Spleen (tissue), 11 donors: ENCODE measurements around the gene KIAA1549. TPM values are rescaled to one million over a fixed set of nuclear protein-coding genes. Genes with fewer than 3 reads are reported as not detected.

Source experiments
- DNase-seq: peaks from one replicate; pipeline ENCODE4 v3.0.0-alpha.2; 2020
- H3K27ac ChIP-seq, 8 donors: fragments of 200-600 bp; sonication (generic) in 7 of 8; 1 replicate in 4 of 8; 2 replicates in 4 of 8; pipeline versions ENCODE4 v1.5.0 to v1.8.0; 2016 to 2021; ENCODE audit warnings: inconsistent platforms in 4 of 8, mild to moderate bottlenecking in 4 of 8, moderate library complexity in 1 of 8
- H3K27me3 ChIP-seq, 7 donors: fragments of 200-600 bp; sonication (generic) in 6 of 7; replicated peaks in 1 of 7; 1 replicate in 4 of 7; 2 replicates in 3 of 7; pipeline versions ENCODE4 v1.5.0 to v1.8.0; 2016 to 2021; ENCODE audit warnings: inconsistent platforms in 3 of 7, mild to moderate bottlenecking in 1 of 7
- H3K36me3 ChIP-seq, 6 donors: fragments of 200-600 bp; sonication (generic) in 5 of 6; 1 replicate in 4 of 6; 2 replicates in 2 of 6; pipeline versions ENCODE4 v1.5.0 to v1.8.0; 2016 to 2021; ENCODE audit warnings: inconsistent platforms in 2 of 6
- H3K4me1 ChIP-seq, 6 donors: fragments of 200-600 bp; sonication (generic) in 5 of 6; 1 replicate in 3 of 6; 2 replicates in 3 of 6; pipeline versions ENCODE4 v1.5.0 to v1.8.0; 2016 to 2021; ENCODE audit warnings: inconsistent platforms in 3 of 6
- H3K4me3 ChIP-seq, 8 donors: fragments of 200-600 bp; sonication (generic) in 7 of 8; 1 replicate in 4 of 8; 2 replicates in 4 of 8; pipeline versions ENCODE4 v1.5.0 to v1.8.0; 2016 to 2021; ENCODE audit warnings: inconsistent platforms in 4 of 8, mild to moderate bottlenecking in 4 of 8, moderate library complexity in 2 of 8
- H3K9me3 ChIP-seq, 8 donors: fragments of 200-600 bp; sonication (generic) in 7 of 8; 1 replicate in 4 of 8; 2 replicates in 4 of 8; pipeline versions ENCODE4 v1.5.0 to v1.8.0; 2016 to 2021; ENCODE audit warnings: inconsistent platforms in 4 of 8
- CTCF ChIP-seq, 11 experiments: fragments of 200-600 bp in 7 of 11; fragments of 450-650 bp in 4 of 11; sonication (generic) in 4 of 11; IDR thresholded peaks in 8 of 11; conservative IDR thresholded peaks in 3 of 11; 1 replicate in 7 of 11; 2 replicates in 4 of 11; pipeline versions ENCODE4 v1.4.0 to v1.8.0; 2016 to 2021; ENCODE audit warnings: antibody characterized with exemption in 11 of 11, inconsistent platforms in 4 of 11, mild to moderate bottlenecking in 1 of 11
- POLR2A ChIP-seq, 3 donors: fragments of 450-650 bp; IDR thresholded peaks; one replicate each; pipeline ENCODE4 v1.5.1; 2017; ENCODE audit warnings: antibody characterized with exemption in 3 of 3, mild to moderate bottlenecking in 1 of 3
- POLR2AphosphoS5 ChIP-seq, 3 donors: sonication (generic); formaldehyde crosslinking; IDR thresholded peaks; one replicate each; pipeline ENCODE4 v1.5.1; 2017; ENCODE audit warnings: antibody characterized with exemption in 3 of 3
- WGBS, 5 donors: extraction: QIAGEN DNeasy Blood & Tissue Kit in 3 of 5; methylation state at CpG; one replicate each; pipeline versions ENCODE4 v1.1.5 to v1.1.7; 2013 to 2018; 5-methylcytosine and 5-hydroxymethylcytosine counted together
- intact Hi-C: fragments of 100-400 bp; cut with DNase I; formaldehyde crosslinking; loops from one replicate; pipeline ENCODE4 v1.15.0; 2023; ENCODE audit warnings: low total_unique reads
- polyA plus RNA-seq, 3 donors: library from polyadenylated mRNA; stranded (reverse); fragments of 200-250 nt; gene quantifications; one replicate each; pipeline ENCODE4 v1.2.1, GENCODE V29; 2013
- total RNA-seq, 7 donors: library from RNA; depleted of rRNA in 3 of 7; stranded (reverse); fragments of >200 nt in 3 of 7; fragmentation: NEBNext Ultra II Directional in 4 of 7; extraction: Animal tissue kit (Norgen Biotek cat#: 25700) in 4 of 7; gene quantifications; one replicate each; pipeline versions ENCODE4 v1.1.0 to v1.2.1, GENCODE V29; 2016 to 2021
- donor health status: healthy with polysubstance abuse.
- donor health status: DM: no; HTN: no; CAD: no; lungs with moderate emphysema.
- donor health status: DM: no; HTN: no; CAD: no.
- donor health status: Bipolar disorder and iron deficiency.
- donor health status: healthy.
- donor health status: DM: no; HTN: no; CAD: no.
- donor health status: DM: yes; HTN: yes; CAD: no.

Gene KIAA1549
- total and polyA plus RNA-seq, 10 donors: 0.03 to 1.8 (median 0.85) TPM

- 83 to 94% (median 90%) methylated on average over 3 of the region's 3 CpGs for WGBS, 5 donors
- no peaks in the 10 kb centered on the region for H3K27me3 ChIP-seq
- DNase-seq: no peak
- no peaks in the 10 kb centered on the region for H3K36me3 ChIP-seq
- H3K4me3 ChIP-seq: no peak overlapping the region
- peak overlapping the region in 1 of 8 donors; percentile 43 for H3K27ac ChIP-seq
- TF ChIP-seq CTCF (IDR thresholded peaks at IDR 0.05 in 8 of 11, conservative IDR thresholded peaks at IDR 0.05 in 3 of 11): no peak
- TF ChIP-seq POLR2A (IDR thresholded peaks at IDR 0.05): no peak
- no peak for TF ChIP-seq POLR2AphosphoS5 (IDR thresholded peaks at IDR 0.05)
- intact Hi-C loops: no loop called here
- no peaks in the 10 kb centered on the region for H3K4me1 ChIP-seq
- H3K9me3 ChIP-seq: no peaks in the 10 kb centered on the region
Observed at GRCh38 chr7:138892006-138892630, 89.1 kb downstream of the KIAA1549 start.

- Histone ChIP-seq H3K9me3 (no peaks in the 10 kb centered on the region), H3K4me1 (peaks cover 0 to 6% (median 5%) of the 10 kb centered on the region in 6 donors), H3K36me3 (no peaks in the 10 kb centered on the region), H3K27ac (peak overlapping the region in 3 of 8 donors; percentile 20 to 43 (median 27)), H3K27me3 (no peaks in the 10 kb centered on the region), H3K4me3 (no peak overlapping the region)
- DNase-seq: no peak
- WGBS, 5 donors: 51 to 72% (median 62%) methylated on average over 5 of the region's 5 CpGs
- TF ChIP-seq CTCF (IDR thresholded peaks at IDR 0.05 in 8 of 11, conservative IDR thresholded peaks at IDR 0.05 in 3 of 11): no peak
- TF ChIP-seq POLR2A (IDR thresholded peaks at IDR 0.05): no peak
- no peak for TF ChIP-seq POLR2AphosphoS5 (IDR thresholded peaks at IDR 0.05)
- intact Hi-C loops: no loop called here
Observed at GRCh38 chr7:138891446-138891810, 89.8 kb downstream of the KIAA1549 start.

DNA sequence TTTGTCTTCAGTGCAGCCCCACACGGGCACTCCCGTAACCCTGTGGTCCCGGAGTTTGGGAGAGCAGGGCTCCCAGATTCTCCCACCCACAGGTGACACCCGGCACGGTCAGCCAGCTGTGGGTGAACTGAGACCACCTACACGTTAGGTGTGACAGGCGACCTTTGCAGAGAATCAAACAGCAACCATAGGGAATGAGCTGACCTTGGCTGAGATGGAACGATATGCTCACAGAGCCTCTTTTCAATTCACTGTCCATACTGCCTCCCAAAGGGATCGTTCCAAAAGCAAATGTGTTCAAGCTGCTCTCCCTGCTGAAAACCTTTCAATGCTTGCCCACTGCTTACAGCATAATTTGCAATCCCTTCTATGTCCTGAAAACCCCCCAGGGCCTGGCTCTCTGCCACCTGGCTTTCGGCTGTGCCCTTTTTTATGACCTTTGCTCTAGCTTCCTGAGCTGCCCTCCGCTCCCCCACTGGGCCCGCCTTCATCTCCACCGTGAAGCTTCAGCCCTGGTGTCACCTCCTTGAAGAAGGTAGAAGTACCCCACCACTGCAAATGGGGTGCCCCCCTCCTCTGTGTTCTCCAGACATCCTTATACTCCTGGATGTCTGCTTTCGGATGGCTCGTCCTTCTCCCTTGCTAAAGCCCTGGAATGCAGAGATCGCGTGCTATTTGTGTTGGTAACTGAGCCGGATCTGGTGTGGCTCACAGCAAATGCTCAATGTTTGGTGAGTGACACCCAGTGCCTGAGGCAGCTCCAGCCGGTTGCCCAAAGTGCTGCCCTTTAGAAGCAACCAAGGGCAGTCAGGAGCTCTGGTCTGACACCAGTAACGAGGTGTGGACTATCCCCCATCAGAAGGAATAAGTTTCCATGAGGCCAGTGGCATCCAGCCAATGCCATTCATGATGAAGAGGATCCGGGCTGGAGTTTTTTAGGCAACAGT is 90.4 kb downstream of the KIAA1549 start:
- TF ChIP-seq POLR2AphosphoS5 (IDR thresholded peaks at IDR 0.05): peak in 1 of 3 donors; percentile 19
- no peak for TF ChIP-seq POLR2A (IDR thresholded peaks at IDR 0.05)
- Histone ChIP-seq H3K36me3 (no peaks in the 10 kb centered on the region), H3K4me1 (peaks cover 0 to 9% (median 8%) of the 10 kb centered on the region in 6 donors), H3K9me3 (no peaks in the 10 kb centered on the region), H3K4me3 (no peak overlapping the region), H3K27me3 (no peaks in the 10 kb centered on the region), H3K27ac (peak overlapping the region in 4 of 8 donors; percentile 16 to 43 (median 24))
- 72 to 81% (median 78%) methylated on average over 18 to 21 of the region's 21 CpGs for WGBS, 5 donors
- DNase-seq: no peak
- intact Hi-C loops: no loop called here

DNA sequence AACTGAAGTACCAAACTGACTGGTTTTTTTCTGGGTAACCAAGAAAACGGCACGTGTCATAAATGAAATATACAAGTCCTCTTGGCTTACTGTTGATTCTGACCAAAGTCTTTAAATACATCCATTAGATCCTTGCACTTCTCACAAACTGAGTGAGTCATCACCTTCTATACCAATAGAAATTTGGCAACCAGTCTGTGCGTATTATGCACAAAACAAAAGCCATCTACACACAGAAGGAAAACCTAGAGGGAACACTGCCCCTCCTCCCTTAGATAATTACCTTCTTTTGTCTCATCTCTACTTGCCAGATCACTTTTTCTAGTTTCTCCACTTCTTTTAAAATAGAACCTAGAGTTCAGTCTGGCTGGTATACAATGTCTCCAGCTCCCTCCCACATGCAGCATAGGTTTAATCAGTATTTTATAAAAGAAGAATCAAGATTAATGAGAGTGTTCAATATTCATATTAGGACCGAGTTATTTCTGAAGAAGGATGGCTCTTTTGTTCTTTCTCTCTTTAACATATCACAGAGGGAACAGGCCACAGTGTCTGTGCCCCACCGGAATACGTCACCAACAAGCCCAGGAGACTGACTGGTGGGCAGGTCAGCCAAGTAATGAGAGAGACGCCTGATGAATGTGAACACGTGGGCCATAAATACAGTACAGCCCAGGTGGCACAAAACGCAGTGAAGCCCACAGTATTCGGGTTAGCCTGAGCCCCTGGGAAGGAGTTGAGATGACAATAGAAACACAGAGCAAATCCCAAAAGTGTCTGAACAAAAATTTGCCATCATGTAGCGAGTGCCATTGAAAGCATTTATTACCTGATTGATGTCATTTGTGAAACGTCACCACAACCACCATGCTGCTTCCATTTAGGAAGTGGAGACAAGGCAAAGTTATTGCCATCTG is 91.3 kb downstream of the KIAA1549 start:
- H3K9me3 ChIP-seq: no peaks in the 10 kb centered on the region
- H3K4me3 ChIP-seq: no peak overlapping the region
- WGBS, 5 donors: 89 to 94% (median 91%) methylated on average over 12 of the region's 12 CpGs
- no peak for TF ChIP-seq POLR2AphosphoS5 (IDR thresholded peaks at IDR 0.05)
- no peak for TF ChIP-seq POLR2A (IDR thresholded peaks at IDR 0.05)
- TF ChIP-seq CTCF (IDR thresholded peaks at IDR 0.05 in 8 of 11, conservative IDR thresholded peaks at IDR 0.05 in 3 of 11): no peak
- no peak for DNase-seq
- H3K27me3 ChIP-seq: no peaks in the 10 kb centered on the region
- H3K27ac ChIP-seq: peak overlapping the region in 2 of 8 donors; percentile 20 to 43
- peaks cover 0 to 9% (median 8%) of the 10 kb centered on the region in 6 donors for H3K4me1 ChIP-seq
- H3K36me3 ChIP-seq: no peaks in the 10 kb centered on the region
- intact Hi-C loops: no loop called here
